ENCODE measurements around the gene CFAP299. TPM values are rescaled to one million over a fixed set of nuclear protein-coding genes. Genes with fewer than 3 reads are reported as not detected.

CFAP299 gene
- total and polyA plus RNA-seq, 9 of the 15 experiments (the other 6 are each of a cell fraction or from before 2014, with no cell fraction given): 0.09 to 3.0 (median 0.76) TPM

DNA sequence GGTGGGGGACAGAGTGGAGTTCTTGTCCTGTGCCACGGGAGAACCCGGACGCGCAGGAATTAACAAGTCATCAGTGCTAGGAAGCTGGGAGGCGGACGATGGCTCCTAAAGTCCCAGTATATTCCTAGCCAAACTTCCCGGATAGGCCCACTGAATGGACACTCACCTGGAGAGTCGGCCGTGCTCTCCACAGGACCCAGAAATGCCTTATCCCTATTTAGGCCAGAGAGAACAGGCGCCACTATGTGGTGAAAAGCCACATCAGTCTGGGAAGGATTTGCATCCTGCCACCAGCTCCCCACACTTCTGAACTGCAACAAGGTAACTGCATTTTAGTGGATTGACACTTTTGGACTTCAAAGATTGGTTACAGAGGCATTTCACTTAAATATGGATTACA lies 1.1 kb downstream of the CFAP299 start (continued):
- TF ChIP-seq FOXP4 (CRISPR knock-in tag; IDR thresholded peaks at IDR 0.05; ENCODE audit: borderline replicate concordance): no peak
- TF ChIP-seq, protein P1, sequence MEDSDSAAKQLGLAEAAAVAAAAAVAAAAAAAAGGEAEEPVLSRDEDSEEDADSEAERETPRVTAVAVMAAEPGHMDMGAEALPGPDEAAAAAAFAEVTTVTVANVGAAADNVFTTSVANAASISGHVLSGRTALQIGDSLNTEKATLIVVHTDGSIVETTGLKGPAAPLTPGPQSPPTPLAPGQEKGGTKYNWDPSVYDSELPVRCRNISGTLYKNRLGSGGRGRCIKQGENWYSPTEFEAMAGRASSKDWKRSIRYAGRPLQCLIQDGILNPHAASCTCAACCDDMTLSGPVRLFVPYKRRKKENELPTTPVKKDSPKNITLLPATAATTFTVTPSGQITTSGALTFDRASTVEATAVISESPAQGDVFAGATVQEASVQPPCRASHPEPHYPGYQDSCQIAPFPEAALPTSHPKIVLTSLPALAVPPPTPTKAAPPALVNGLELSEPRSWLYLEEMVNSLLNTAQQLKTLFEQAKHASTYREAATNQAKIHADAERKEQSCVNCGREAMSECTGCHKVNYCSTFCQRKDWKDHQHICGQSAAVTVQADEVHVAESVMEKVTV (CRISPR knock-in tag; IDR thresholded peaks at IDR 0.05): peak; percentile 54; the same call in 1 of the 2 replicates
- TF ChIP-seq, protein P2, sequence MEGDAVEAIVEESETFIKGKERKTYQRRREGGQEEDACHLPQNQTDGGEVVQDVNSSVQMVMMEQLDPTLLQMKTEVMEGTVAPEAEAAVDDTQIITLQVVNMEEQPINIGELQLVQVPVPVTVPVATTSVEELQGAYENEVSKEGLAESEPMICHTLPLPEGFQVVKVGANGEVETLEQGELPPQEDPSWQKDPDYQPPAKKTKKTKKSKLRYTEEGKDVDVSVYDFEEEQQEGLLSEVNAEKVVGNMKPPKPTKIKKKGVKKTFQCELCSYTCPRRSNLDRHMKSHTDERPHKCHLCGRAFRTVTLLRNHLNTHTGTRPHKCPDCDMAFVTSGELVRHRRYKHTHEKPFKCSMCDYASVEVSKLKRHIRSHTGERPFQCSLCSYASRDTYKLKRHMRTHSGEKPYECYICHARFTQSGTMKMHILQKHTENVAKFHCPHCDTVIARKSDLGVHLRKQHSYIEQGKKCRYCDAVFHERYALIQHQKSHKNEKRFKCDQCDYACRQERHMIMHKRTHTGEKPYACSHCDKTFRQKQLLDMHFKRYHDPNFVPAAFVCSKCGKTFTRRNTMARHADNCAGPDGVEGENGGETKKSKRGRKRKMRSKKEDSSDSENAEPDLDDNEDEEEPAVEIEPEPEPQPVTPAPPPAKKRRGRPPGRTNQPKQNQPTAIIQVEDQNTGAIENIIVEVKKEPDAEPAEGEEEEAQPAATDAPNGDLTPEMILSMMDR (IDR thresholded peaks at IDR 0.05 in 2 of 3, conservative IDR thresholded peaks at IDR 0.05 in 1 of 3; ENCODE audit: insufficient read depth in 2 of 3, low read depth in 1 of 3, low read length in 3 of 3): peak; percentile 71 to 77 (median 73)
- TF ChIP-seq, protein P3, sequence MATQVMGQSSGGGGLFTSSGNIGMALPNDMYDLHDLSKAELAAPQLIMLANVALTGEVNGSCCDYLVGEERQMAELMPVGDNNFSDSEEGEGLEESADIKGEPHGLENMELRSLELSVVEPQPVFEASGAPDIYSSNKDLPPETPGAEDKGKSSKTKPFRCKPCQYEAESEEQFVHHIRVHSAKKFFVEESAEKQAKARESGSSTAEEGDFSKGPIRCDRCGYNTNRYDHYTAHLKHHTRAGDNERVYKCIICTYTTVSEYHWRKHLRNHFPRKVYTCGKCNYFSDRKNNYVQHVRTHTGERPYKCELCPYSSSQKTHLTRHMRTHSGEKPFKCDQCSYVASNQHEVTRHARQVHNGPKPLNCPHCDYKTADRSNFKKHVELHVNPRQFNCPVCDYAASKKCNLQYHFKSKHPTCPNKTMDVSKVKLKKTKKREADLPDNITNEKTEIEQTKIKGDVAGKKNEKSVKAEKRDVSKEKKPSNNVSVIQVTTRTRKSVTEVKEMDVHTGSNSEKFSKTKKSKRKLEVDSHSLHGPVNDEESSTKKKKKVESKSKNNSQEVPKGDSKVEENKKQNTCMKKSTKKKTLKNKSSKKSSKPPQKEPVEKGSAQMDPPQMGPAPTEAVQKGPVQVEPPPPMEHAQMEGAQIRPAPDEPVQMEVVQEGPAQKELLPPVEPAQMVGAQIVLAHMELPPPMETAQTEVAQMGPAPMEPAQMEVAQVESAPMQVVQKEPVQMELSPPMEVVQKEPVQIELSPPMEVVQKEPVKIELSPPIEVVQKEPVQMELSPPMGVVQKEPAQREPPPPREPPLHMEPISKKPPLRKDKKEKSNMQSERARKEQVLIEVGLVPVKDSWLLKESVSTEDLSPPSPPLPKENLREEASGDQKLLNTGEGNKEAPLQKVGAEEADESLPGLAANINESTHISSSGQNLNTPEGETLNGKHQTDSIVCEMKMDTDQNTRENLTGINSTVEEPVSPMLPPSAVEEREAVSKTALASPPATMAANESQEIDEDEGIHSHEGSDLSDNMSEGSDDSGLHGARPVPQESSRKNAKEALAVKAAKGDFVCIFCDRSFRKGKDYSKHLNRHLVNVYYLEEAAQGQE (IDR thresholded peaks at IDR 0.05; ENCODE audit: borderline replicate concordance): peak; percentile 62; the same call in 1 of the 2 replicates
- TF ChIP-seq, protein P3 (CRISPR knock-in tag; IDR thresholded peaks at IDR 0.05; ENCODE audit: low read depth): no peak
- TF ChIP-seq JUND (IDR thresholded peaks at IDR 0.05; ENCODE audit: borderline replicate concordance, low read depth, low read length): 0 out of 2 replicates have a peak, but pooled peaks have one; percentile 25
- TF ChIP-seq JUND (tag; IDR thresholded peaks at IDR 0.05; ENCODE audit: borderline replicate concordance, low read depth, low read length): no peak
- 0 out of 2 replicates have a peak, but pooled peaks have one; percentile 38 for TF ChIP-seq ARID2 (IDR thresholded peaks at IDR 0.05)
- TF ChIP-seq ZEB2 (IDR thresholded peaks at IDR 0.05): peak; percentile 60; the same call in 1 of the 2 replicates
- TF ChIP-seq SMARCA4 (IDR thresholded peaks at IDR 0.05): peak; percentile 78; the same call in 1 of the 2 replicates

Data from K562 (cell line).